Neural progenitor cell (in vitro differentiated cells): ENCODE results near the gene CRYGN. TPM values are rescaled to one million over a fixed set of nuclear protein-coding genes. Genes with fewer than 3 reads are reported as not detected.

Experiments used
- DNase-seq: peaks from one replicate; pipeline ENCODE4 v3.0.0-alpha.2; 2016; ENCODE audit warnings: low spot score
- H2AFZ ChIP-seq: fragments of 200-600 bp; sonication (generic); replicated peaks from 2 replicates; pipeline ENCODE4 v1.6.1; 2016; ENCODE audit warnings: antibody characterized with exemption
- H3F3A ChIP-seq: fragments of 200-600 bp; sonication (generic); 2 replicates; pipeline ENCODE4 v1.6.1; 2016; ENCODE audit warnings: antibody characterized with exemption, low read depth
- H3K27ac ChIP-seq: fragments of 200-600 bp; sonication (generic); 2 replicates; pipeline ENCODE4 v1.5.1; 2016; ENCODE audit warnings: mild to moderate bottlenecking
- H3K27me3 ChIP-seq: fragments of 200-600 bp; sonication (generic); 2 replicates; pipeline ENCODE4 v1.6.1; 2016; ENCODE audit warnings: mild to moderate bottlenecking, moderate library complexity
- H3K36me3 ChIP-seq: fragments of 200-600 bp; sonication (generic); 2 replicates; pipeline ENCODE4 v1.5.1; 2016
- H3K4me1 ChIP-seq: fragments of 200-600 bp; sonication (generic); 2 replicates; pipeline ENCODE4 v1.6.1; 2016; ENCODE audit warnings: mixed run types
- H3K4me2 ChIP-seq: fragments of 200-600 bp; sonication (generic); 2 replicates; pipeline ENCODE4 v1.6.1; 2016
- H3K4me3 ChIP-seq: fragments of 200-600 bp; sonication (generic); 2 replicates; pipeline ENCODE4 v1.5.1; 2016
- H3K79me2 ChIP-seq: fragments of 200-600 bp; sonication (generic); 2 replicates; pipeline ENCODE4 v1.6.1; 2016; ENCODE audit warnings: low read depth
- H3K9ac ChIP-seq: fragments of 200-600 bp; sonication (generic); 2 replicates; pipeline ENCODE4 v1.6.1; 2016
- H3K9me3 ChIP-seq: fragments of 200-600 bp; sonication (generic); 2 replicates; pipeline ENCODE4 v1.5.1; 2016; ENCODE audit warnings: low read depth
- H4K20me1 ChIP-seq: fragments of 200-600 bp; sonication (generic); 2 replicates; pipeline ENCODE4 v1.6.1; 2016; ENCODE audit warnings: low read depth
- H3K27ac Mint-ChIP-seq: 3 replicates; pipeline ENCODE4 v1.8.0; 2021; ENCODE audit warnings: mixed read lengths
- H3K27me3 Mint-ChIP-seq: 2 replicates; pipeline ENCODE4 v1.8.0; 2022; ENCODE audit warnings: low read depth, mild to moderate bottlenecking, inconsistent platforms, moderate library complexity, mixed read lengths; ENCODE audit not compliant: insufficient read depth
- H3K36me3 Mint-ChIP-seq: 3 replicates; pipeline ENCODE4 v1.8.0; 2021; ENCODE audit warnings: mixed read lengths
- H3K4me1 Mint-ChIP-seq: 3 replicates; pipeline ENCODE4 v1.8.0; 2021; ENCODE audit warnings: mixed read lengths
- H3K4me3 Mint-ChIP-seq: 3 replicates; pipeline ENCODE4 v1.8.0; 2021; ENCODE audit warnings: mild to moderate bottlenecking, moderate library complexity, mixed read lengths
- H3K9me3 Mint-ChIP-seq: 3 replicates; pipeline ENCODE4 v1.8.0; 2020; ENCODE audit warnings: mixed read lengths
- CTCF ChIP-seq: fragments of 200-600 bp; sonication (generic); IDR thresholded peaks from 2 replicates; pipeline ENCODE4 v1.5.1; 2017; ENCODE audit warnings: antibody characterized with exemption, mild to moderate bottlenecking
- EZH2 ChIP-seq: fragments of 200-600 bp; sonication (generic); IDR thresholded peaks from 2 replicates; pipeline ENCODE4 v1.6.1; 2017; ENCODE audit warnings: antibody characterized with exemption, mild to moderate bottlenecking, moderate library complexity
- EZH2phosphoT487 ChIP-seq: fragments of 200-600 bp; sonication (generic); IDR thresholded peaks from 2 replicates; pipeline ENCODE4 v1.6.1; 2017; ENCODE audit warnings: antibody characterized with exemption
- total RNA-seq: library from RNA; depleted of rRNA; stranded (reverse); fragments of >200 nt; gene quantifications from 2 replicates; pipeline ENCODE4 v1.2.3, GENCODE V29; 2015; ENCODE audit warnings: low replicate concordance

Gene CRYGN
- total RNA-seq, 1 donor from 2014 or later: not detected

GRCh38 chr7:151389096-151389767, 50.7 kb downstream of the CRYGN start:
- Histone ChIP-seq H3K36me3 (no peaks in the 10 kb centered on the region), H3F3A (no peaks in the 10 kb centered on the region), H3K4me3 (no peak overlapping the region), H3K9ac (no peak overlapping the region), H3K27ac (no peak overlapping the region), H2AFZ (no peak overlapping the region), H4K20me1 (no peaks in the 10 kb centered on the region), H3K79me2 (no peaks in the 10 kb centered on the region), H3K4me2 (no peak overlapping the region), H3K27me3 (peaks cover 7% of the 10 kb centered on the region), H3K9me3 (no peaks in the 10 kb centered on the region), H3K4me1 (peaks cover 9% of the 10 kb centered on the region)
- H3K4me3 Mint-ChIP-seq: no peak overlapping the region
- no peak for TF ChIP-seq EZH2
- TF ChIP-seq EZH2phosphoT487: no peak
- TF ChIP-seq CTCF: no peak
- H3K36me3 Mint-ChIP-seq: no peaks in the 10 kb centered on the region
- peaks cover 12% of the 10 kb centered on the region for H3K27me3 Mint-ChIP-seq
- peaks cover 16% of the 10 kb centered on the region for H3K4me1 Mint-ChIP-seq
- DNase-seq: no peak
- H3K9me3 Mint-ChIP-seq: no peaks in the 10 kb centered on the region
- H3K27ac Mint-ChIP-seq: no peak overlapping the region

- Histone ChIP-seq H3K4me1 (peaks cover 9% of the 10 kb centered on the region), H3K4me3 (no peak overlapping the region), H2AFZ (no peak overlapping the region), H3K27me3 (peaks cover 15% of the 10 kb centered on the region), H3K4me2 (no peak overlapping the region), H3K79me2 (no peaks in the 10 kb centered on the region), H4K20me1 (no peaks in the 10 kb centered on the region), H3K9me3 (no peaks in the 10 kb centered on the region), H3K36me3 (no peaks in the 10 kb centered on the region), H3K9ac (no peak overlapping the region), H3K27ac (no peak overlapping the region), H3F3A (peaks cover 5% of the 10 kb centered on the region)
- no peaks in the 10 kb centered on the region for H3K9me3 Mint-ChIP-seq
- peaks cover 11% of the 10 kb centered on the region for H3K4me1 Mint-ChIP-seq
- H3K36me3 Mint-ChIP-seq: no peaks in the 10 kb centered on the region
- no peak overlapping the region for H3K4me3 Mint-ChIP-seq
- TF ChIP-seq CTCF: no peak
- no peak for TF ChIP-seq EZH2
- TF ChIP-seq EZH2phosphoT487: no peak
- DNase-seq: no peak
- peaks cover 16% of the 10 kb centered on the region for H3K27me3 Mint-ChIP-seq
- no peak overlapping the region for H3K27ac Mint-ChIP-seq
Measured at GRCh38 chr7:151388430-151388829, 51.5 kb downstream of the CRYGN start.

GRCh38 chr7:151388007-151388297, 52.0 kb downstream of the CRYGN start:
- Histone ChIP-seq H3K79me2 (no peaks in the 10 kb centered on the region), H2AFZ (no peak overlapping the region), H3K36me3 (no peaks in the 10 kb centered on the region), H3K4me3 (no peak overlapping the region), H3K4me2 (no peak overlapping the region), H3F3A (peaks cover 6% of the 10 kb centered on the region), H3K27ac (no peak overlapping the region), H3K4me1 (peaks cover 8% of the 10 kb centered on the region), H3K9me3 (no peaks in the 10 kb centered on the region), H3K9ac (no peak overlapping the region), H3K27me3 (peaks cover 20% of the 10 kb centered on the region), H4K20me1 (no peaks in the 10 kb centered on the region)
- H3K9me3 Mint-ChIP-seq: no peaks in the 10 kb centered on the region
- H3K36me3 Mint-ChIP-seq: no peaks in the 10 kb centered on the region
- TF ChIP-seq CTCF (no peak), EZH2phosphoT487 (no peak), EZH2 (no peak)
- DNase-seq: no peak
- no peak overlapping the region for H3K27ac Mint-ChIP-seq
- peaks cover 7% of the 10 kb centered on the region for H3K4me1 Mint-ChIP-seq
- no peak overlapping the region for H3K4me3 Mint-ChIP-seq
- H3K27me3 Mint-ChIP-seq: peaks cover 12% of the 10 kb centered on the region
